Left kidney (tissue), 2 donors: ENCODE data around the gene NCK2. TPM values are rescaled to one million over a fixed set of nuclear protein-coding genes. Genes with fewer than 3 reads are reported as not detected.

ENCODE experiments used
- DNase-seq: peaks from one replicate; pipeline ENCODE4 v3.0.0-alpha.2; 2013
- polyA plus RNA-seq: library from polyadenylated mRNA; unstranded; fragments of 120-200 nt; gene quantifications from one replicate; pipeline ENCODE4 v1.2.1, GENCODE V29; 2013; ENCODE audit not compliant: insufficient read length

Gene NCK2
- polyA plus RNA-seq, 1 donor = 57.7 TPM

DNA sequence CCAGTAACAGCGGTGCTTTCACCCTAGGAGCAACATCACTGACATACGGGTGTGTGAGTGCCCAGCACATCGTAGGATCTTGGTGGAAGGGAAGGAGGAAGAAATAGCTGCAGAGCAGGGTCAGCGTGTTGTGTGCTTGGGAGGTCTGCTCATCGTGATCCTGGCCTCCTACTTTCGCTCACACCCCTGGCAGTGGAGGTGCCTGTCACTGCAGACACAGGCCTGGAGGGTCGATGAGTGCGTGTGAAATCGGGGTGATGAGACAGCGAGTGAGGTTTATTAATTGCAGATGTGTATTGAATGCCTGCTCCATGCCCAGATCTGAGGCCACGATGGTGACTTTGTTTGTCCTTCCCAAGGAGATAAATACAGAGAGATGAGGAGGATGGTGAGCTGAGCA is 126.1 kb downstream of the NCK2 start:
- DNase-seq = no peak

DNA sequence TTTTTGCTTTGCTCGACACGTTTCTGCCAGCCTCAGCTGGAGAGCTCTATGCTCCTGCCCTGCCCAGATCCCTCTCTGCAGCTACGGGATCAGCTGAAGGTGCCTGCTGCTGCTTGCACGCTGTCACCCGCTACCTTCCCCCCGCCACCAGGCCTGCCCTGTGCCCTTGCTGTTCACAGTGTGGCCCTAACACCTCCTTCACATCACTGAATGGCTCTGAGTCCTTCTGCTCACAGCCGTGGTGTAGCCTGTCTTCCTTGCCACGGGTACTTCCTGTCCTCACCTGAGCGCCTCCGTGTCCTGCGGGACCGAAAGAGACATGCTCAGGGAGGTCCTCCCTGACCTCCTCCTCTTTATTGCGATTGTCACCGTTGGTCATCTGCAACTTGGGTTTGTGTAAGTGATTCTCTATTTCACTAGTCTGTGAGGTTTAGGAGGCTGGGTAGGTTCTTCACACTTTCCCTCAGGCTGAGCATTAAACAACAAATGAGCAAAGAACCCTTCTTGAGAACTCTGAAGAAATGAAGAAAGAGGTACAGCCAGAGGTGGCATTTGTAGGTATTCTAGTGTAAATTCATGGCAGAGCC is 127.5 kb downstream of the NCK2 start:
- no peak for DNase-seq

GRCh38 chr2:105872830-105873229 is 128.1 kb downstream of the NCK2 start:
- no peak for DNase-seq

DNA sequence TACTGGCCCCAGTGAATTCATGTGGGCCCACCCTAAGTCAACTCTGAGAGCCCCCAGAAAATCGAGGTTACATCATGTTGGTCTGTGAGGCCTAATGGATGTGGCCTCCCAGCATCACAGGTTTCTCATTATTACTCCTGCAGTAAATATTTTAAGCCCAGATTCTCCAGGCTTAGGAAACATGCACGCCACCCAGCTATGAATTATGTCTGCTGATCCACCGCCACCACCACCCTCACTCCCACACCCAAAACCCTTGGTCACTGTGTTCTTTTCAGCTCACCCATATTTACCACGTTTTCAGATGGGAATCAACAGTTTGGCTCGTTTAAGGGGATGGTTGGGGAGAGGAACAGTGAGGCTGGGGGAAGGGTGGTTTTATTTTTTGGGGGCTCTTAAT is 128.6 kb downstream of the NCK2 start:
- no peak for DNase-seq

- DNase-seq = no peak
Measured at GRCh38 chr2:105873721-105874120, 129.0 kb downstream of the NCK2 start.

- no peak for DNase-seq
Measured at GRCh38 chr2:105874466-105874865, 129.8 kb downstream of the NCK2 start.

- DNase-seq = no peak
Measured at GRCh38 chr2:105875241-105875640, 130.5 kb downstream of the NCK2 start.

DNA sequence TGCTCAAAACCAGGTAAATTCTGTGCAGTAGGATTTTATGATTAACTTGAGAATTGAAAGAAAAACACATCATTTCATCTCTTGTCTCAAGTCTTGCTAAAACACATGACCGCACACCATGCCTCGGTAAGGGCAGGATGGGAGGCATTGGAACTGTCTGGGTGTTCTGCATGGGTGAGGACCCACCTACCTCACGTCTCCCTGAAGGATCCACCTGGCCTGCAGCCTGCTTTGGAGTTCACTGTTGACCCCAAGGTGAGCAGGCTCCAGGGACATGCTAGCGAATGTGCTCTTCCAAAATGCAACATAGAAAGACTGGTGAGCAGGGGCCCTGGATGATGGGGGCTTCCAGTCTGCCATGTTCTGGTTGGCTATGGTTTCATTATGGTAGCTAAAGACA is 131.5 kb downstream of the NCK2 start:
- DNase-seq = no peak

DNA sequence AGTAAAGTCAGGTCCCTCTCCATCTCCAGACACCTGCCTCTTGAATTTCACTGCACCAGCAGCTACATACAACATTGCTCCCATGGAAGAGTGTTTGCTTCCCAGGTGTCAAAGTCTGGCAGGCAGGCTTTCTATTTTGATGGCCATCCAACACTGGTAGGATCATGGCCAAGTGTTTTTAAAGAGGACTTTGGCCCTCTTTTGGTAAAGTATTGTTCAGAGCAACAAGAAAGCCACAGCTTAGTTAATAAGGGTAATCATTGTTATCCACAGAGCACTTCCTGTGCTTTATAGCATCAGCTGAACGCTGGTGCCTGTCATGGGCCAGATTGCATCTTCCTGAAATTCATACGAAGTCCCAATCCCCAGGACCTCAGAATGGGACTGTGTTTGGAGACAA is 133.2 kb downstream of the NCK2 start:
- no peak for DNase-seq

DNA sequence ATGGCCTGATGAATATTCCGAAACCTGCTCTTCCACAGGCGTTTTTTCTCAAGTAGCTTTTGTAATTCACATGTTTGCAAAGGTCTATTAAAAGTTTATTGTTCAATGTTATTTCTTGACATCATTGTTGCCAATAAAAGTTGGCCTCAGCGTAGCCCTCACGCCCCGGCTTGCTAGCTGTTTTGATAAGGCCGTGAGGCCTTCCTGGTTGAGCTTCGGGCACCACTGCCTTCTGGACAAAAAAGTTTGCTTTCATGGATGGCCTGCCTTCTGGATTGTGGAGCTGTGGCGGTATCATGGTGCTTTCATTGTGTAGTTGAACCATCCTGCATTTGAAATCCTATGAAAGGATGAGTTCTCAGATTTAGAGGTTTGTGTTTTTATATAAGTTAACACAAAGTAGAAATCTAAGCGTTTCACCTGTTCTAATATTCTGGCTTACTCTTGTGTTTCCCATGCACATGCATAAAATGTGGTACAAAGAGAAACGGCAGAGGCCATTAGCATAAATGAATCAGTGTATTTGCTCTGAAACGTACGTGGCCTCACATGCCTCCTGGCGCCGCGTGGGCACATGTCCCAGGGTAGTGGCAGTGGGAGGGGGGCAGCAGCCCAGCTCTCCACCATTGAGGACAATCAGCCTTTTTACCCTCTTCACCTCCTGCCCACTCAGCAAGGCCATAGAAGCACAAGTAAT is 134.5 kb downstream of the NCK2 start:
- DNase-seq = no peak

GRCh38 chr2:105879803-105880300 is 135.1 kb downstream of the NCK2 start:
- DNase-seq = no peak

- no peak for DNase-seq
Measured at GRCh38 chr2:105880637-105881036, 135.9 kb downstream of the NCK2 start.

- DNase-seq = no peak
Measured at GRCh38 chr2:105881286-105882136, 136.8 kb downstream of the NCK2 start.

- DNase-seq = no peak
Measured at GRCh38 chr2:105882341-105882740, 137.6 kb downstream of the NCK2 start.

DNA sequence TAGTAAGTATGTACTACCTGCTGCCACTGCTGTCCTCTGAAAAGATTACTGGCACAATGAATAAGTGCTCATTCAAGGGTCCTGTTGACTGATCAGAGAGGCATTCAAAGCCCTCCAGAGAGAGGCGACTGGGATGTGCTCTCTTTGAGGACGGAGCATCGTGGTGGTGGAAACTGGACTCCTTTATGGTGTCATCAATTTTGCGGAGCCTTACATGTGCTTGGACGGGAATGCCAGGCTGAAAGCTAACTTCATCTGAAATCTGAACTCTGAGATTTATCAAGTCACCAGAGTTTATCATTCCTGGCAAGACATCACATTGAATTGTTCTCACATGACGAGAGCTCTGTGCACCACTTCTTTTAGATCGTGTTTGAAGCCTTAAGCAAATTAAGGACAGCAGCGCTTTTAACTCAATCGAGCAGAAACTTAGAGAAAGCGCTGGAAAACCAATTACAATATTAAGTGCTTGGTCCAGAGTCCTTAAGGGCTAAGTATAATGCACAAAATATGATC is 138.3 kb downstream of the NCK2 start:
- no peak for DNase-seq

- no peak for DNase-seq
Measured at GRCh38 chr2:105883911-105884694, 139.4 kb downstream of the NCK2 start.

GRCh38 chr2:105885456-105885855 is 140.7 kb downstream of the NCK2 start:
- no peak for DNase-seq

GRCh38 chr2:105886029-105886454 is 141.3 kb downstream of the NCK2 start:
- no peak for DNase-seq

DNA sequence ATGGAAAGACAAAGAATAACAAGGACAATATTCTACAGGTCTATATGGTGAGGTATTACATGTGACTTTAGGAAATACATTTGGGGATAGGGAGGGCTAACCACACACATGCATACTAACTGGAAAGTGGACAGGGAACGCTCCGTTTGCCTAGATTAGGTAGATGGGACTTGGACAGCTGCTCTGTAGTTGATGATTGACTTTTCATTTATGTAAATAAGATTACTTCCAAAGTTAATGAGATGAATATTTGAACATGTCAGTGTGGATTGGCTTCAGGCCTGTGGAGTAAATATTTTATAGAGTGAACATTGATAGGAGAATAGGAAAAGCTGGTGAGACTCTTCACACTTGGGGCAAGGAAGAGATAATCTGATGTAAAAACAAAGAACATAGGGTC is 142.0 kb downstream of the NCK2 start:
- no peak for DNase-seq

GRCh38 chr2:105887256-105887655 is 142.5 kb downstream of the NCK2 start:
- no peak for DNase-seq

- no peak for DNase-seq
Measured at GRCh38 chr2:105888625-105889024, 143.9 kb downstream of the NCK2 start.

DNA sequence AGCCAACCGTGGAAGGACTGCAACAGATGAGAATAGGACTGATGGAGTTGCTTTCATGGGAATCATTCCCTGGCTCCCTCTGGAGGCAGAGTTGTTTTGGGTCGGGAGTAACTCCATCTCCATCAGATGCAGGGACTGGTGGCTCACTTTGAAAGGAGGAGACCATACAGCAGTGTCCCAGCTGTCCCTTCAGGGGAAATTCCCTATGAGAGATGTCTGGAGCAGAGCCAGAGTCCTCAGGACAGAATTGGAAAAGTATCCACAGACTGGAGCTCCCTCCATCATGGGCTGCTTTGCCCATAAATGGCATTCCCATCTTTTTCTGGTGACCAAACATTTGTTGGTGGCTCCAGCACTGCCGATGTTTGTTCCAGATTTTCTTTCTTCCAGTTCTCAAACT is 144.3 kb downstream of the NCK2 start:
- no peak for DNase-seq
